MM.1S (cell line): ENCODE measurements around the gene ZNF260.

Experiments
- DNase-seq: peaks from one replicate; pipeline ENCODE4 v3.0.0-alpha.2; 2015
- H2AFZ ChIP-seq: fragments of 300-600 bp; sonication (generic); 2 replicates; pipeline ENCODE4 v1.6.0; 2016; ENCODE audit warnings: antibody characterized with exemption, low read length
- H3F3A ChIP-seq: fragments of 300-600 bp; sonication (generic); 2 replicates; pipeline ENCODE4 v1.6.1; 2016; ENCODE audit warnings: mild to moderate bottlenecking, antibody characterized with exemption, low read length, moderate library complexity, mixed read lengths; ENCODE audit not compliant: insufficient read depth
- H3K27ac ChIP-seq: fragments of 300-600 bp; sonication (generic); 2 replicates; pipeline ENCODE4 v1.5.1; 2016; ENCODE audit warnings: mild to moderate bottlenecking, low read length
- H3K27me3 ChIP-seq: fragments of 300-600 bp; sonication (generic); replicated peaks from 2 replicates; pipeline ENCODE4 v1.6.0; 2016; ENCODE audit warnings: low read length; ENCODE audit not compliant: insufficient read depth
- H3K36me3 ChIP-seq: fragments of 300-600 bp; sonication (generic); replicated peaks from 2 replicates; pipeline ENCODE4 v1.6.1; 2016; ENCODE audit warnings: mild to moderate bottlenecking, low read length, mixed read lengths; ENCODE audit not compliant: insufficient read depth
- H3K4me1 ChIP-seq: fragments of 300-600 bp; sonication (generic); 2 replicates; pipeline ENCODE4 v1.6.1; 2016; ENCODE audit warnings: low read length, mixed read lengths
- H3K4me2 ChIP-seq: fragments of 300-600 bp; sonication (generic); 2 replicates; pipeline ENCODE4 v1.6.0; 2016; ENCODE audit warnings: low read depth, low read length
- H3K4me3 ChIP-seq: fragments of 300-600 bp; sonication (generic); 2 replicates; pipeline ENCODE4 v1.5.1; 2016; ENCODE audit warnings: low read length, mixed read lengths
- H3K79me2 ChIP-seq: fragments of 300-600 bp; sonication (generic); 2 replicates; pipeline ENCODE4 v1.6.1; 2016; ENCODE audit warnings: mixed run types, low read length, mixed read lengths
- H3K9ac ChIP-seq: fragments of 300-600 bp; sonication (generic); 2 replicates; pipeline ENCODE4 v1.6.1; 2016; ENCODE audit warnings: low read length, mixed read lengths
- H3K9me2 ChIP-seq: fragments of 300-600 bp; sonication (generic); replicated peaks from 2 replicates; pipeline ENCODE4 v1.6.1; 2016; ENCODE audit warnings: mild to moderate bottlenecking, low read length, mixed read lengths; ENCODE audit not compliant: insufficient read depth
- H3K9me3 ChIP-seq: fragments of 300-600 bp; sonication (generic); replicated peaks from 2 replicates; pipeline ENCODE4 v1.6.1; 2016; ENCODE audit warnings: mild to moderate bottlenecking, low read length, mixed read lengths; ENCODE audit not compliant: insufficient read depth
- H4K20me1 ChIP-seq: fragments of 300-600 bp; sonication (generic); 2 replicates; pipeline ENCODE4 v1.6.1; 2016; ENCODE audit warnings: mild to moderate bottlenecking, low read length, moderate library complexity, mixed read lengths; ENCODE audit not compliant: insufficient read depth
- CTCF ChIP-seq: fragments of 300-600 bp; sonication (generic); IDR thresholded peaks from 2 replicates; pipeline ENCODE4 v1.5.1; 2016; ENCODE audit warnings: antibody characterized with exemption, low read length, mixed read lengths
- EZH2 ChIP-seq: fragments of 300-600 bp; sonication (generic); optimal IDR thresholded peaks from 2 replicates; pipeline ENCODE3; 2017; ENCODE audit warnings: low read depth, mild to moderate bottlenecking, antibody characterized with exemption, low read length, mixed read lengths
- EZH2phosphoT487 ChIP-seq: fragments of 300-600 bp; sonication (generic); IDR thresholded peaks from 2 replicates; pipeline ENCODE4 v1.6.1; 2018; ENCODE audit warnings: antibody characterized with exemption, low read length

ZNF260 gene

GRCh38 chr19:36483653-36484052, 44.4 kb downstream of the ZNF260 start:
- no peak overlapping the region for H3K4me3 ChIP-seq
- H3F3A ChIP-seq = no peaks in the 10 kb centered on the region
- H3K27me3 ChIP-seq = no peaks in the 10 kb centered on the region
- no peaks in the 10 kb centered on the region for H3K79me2 ChIP-seq
- no peak overlapping the region for H3K9ac ChIP-seq
- TF ChIP-seq EZH2 = no peak
- TF ChIP-seq EZH2phosphoT487 = no peak
- no peak for TF ChIP-seq CTCF
- no peak overlapping the region for H3K27ac ChIP-seq
- H3K9me2 ChIP-seq = no peaks in the 10 kb centered on the region
- H3K4me1 ChIP-seq = no peaks in the 10 kb centered on the region
- DNase-seq = no peak
- no peaks in the 10 kb centered on the region for H3K36me3 ChIP-seq
- no peaks in the 10 kb centered on the region for H3K9me3 ChIP-seq
- no peak overlapping the region for H2AFZ ChIP-seq
- no peak overlapping the region for H3K4me2 ChIP-seq
- no peaks in the 10 kb centered on the region for H4K20me1 ChIP-seq

DNA sequence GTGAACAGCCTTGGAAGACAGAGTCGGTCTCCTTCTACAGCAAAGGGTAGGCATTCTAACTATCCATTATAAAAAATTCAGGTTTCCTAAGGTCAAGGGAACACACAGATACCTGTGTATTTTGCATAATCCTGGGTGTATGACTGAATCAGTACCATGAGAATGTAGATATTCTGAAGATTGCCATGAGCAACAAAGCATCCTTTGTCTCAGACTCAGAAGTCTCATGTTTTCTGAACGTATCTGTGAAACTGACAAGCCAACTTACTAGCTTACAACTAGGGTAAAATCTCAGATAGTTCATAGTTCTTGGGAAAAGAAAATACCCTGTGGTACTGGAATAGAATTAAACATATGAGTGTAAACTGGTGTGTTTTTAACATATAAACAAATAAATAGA, 45.2 kb downstream of the ZNF260 start:
- H3K4me3 ChIP-seq = no peak overlapping the region
- H3K9me3 ChIP-seq = no peaks in the 10 kb centered on the region
- H4K20me1 ChIP-seq = no peaks in the 10 kb centered on the region
- no peaks in the 10 kb centered on the region for H3K79me2 ChIP-seq
- H3F3A ChIP-seq = no peaks in the 10 kb centered on the region
- no peak overlapping the region for H3K27ac ChIP-seq
- no peak overlapping the region for H3K9ac ChIP-seq
- no peak for DNase-seq
- no peaks in the 10 kb centered on the region for H3K9me2 ChIP-seq
- no peaks in the 10 kb centered on the region for H3K4me1 ChIP-seq
- no peaks in the 10 kb centered on the region for H3K27me3 ChIP-seq
- TF ChIP-seq CTCF (no peak), EZH2phosphoT487 (no peak), EZH2 (no peak)
- H3K4me2 ChIP-seq = no peak overlapping the region
- H2AFZ ChIP-seq = no peak overlapping the region
- no peaks in the 10 kb centered on the region for H3K36me3 ChIP-seq
